ENCODE measurements around the gene FAM174C.
A peak's percentile ranks its signal among the peaks of the same experiment; 100 is the strongest.

FAM174C gene

GRCh38 chr19:1275976-1276627 lies 772 bp downstream of the FAM174C start:
- DNase-seq, result no peak

GRCh38 chr19:1276628-1277022 lies 1.3 kb downstream of the FAM174C start:
- no peak for DNase-seq

GRCh38 chr19:1277061-1277460 lies 1.7 kb downstream of the FAM174C start:
- DNase-seq, result no peak

GRCh38 chr19:1278074-1278473 lies 2.7 kb downstream of the FAM174C start:
- DNase-seq, result no peak

GRCh38 chr19:1278713-1279660 lies 3.7 kb downstream of the FAM174C start:
- DNase-seq, result no peak

- peak; percentile 25 for DNase-seq
Observed at GRCh38 chr19:1279782-1280341, 4.5 kb downstream of the FAM174C start.

GRCh38 chr19:1280636-1281568 lies 5.6 kb downstream of the FAM174C start:
- DNase-seq, result no peak

GRCh38 chr19:1281569-1282287 lies 6.4 kb downstream of the FAM174C start:
- DNase-seq, result no peak

GRCh38 chr19:1282588-1283206 lies 7.4 kb downstream of the FAM174C start:
- no peak for DNase-seq

GRCh38 chr19:1283207-1283916 lies 8.0 kb downstream of the FAM174C start:
- DNase-seq, result no peak

- DNase-seq, result no peak
Observed at GRCh38 chr19:1283917-1284292, 8.6 kb downstream of the FAM174C start.

GRCh38 chr19:1284293-1284978 lies 9.1 kb downstream of the FAM174C start:
- DNase-seq, result no peak

GRCh38 chr19:1284979-1285736 lies 9.8 kb downstream of the FAM174C start:
- no peak for DNase-seq

- no peak for DNase-seq
Observed at GRCh38 chr19:1285737-1286360, 10.5 kb downstream of the FAM174C start, which contains the start of gene EFNA2. Gene EFNA2, plus strand, starts transcription at chr19:1285873. Its CDS starts 296 bp downstream, at chr19:1286169.

GRCh38 chr19:1286487-1287353 lies 11.4 kb downstream of the FAM174C start:
- no peak for DNase-seq

- no peak for DNase-seq
Observed at GRCh38 chr19:1287354-1288225, 12.3 kb downstream of the FAM174C start.

GRCh38 chr19:1288226-1288612 lies 12.9 kb downstream of the FAM174C start:
- DNase-seq, result no peak

Measured in amniotic stem cell (primary cell).